HCT116 (cell line): ENCODE data around the gene DLK1. TPM values are rescaled to one million over a fixed set of nuclear protein-coding genes. Genes with fewer than 3 reads are reported as not detected.

Experiments used
- ATAC-seq: fragments of 200-7000 bp; cut with Tn5 transposase; 2 replicates; pipeline ENCODE4 v1.9.1; 2020; ENCODE audit warnings: mild to moderate bottlenecking, moderate library complexity
- BruUV-seq: library from RNA; stranded (reverse); fragments of 400-500 nt; replicated peaks from 2 replicates; lab custom pipeline; 2021; lab: Mats Ljungman, UMichigan
- CTCF ChIA-PET: fragments of 300-600 bp; sonication (Branson Sonifier 250); formaldehyde crosslinking; loops from one replicate; lab custom pipeline; 2021; ENCODE audit warnings: antibody characterized with exemption; lab: Charles Lee
- POLR2A ChIA-PET: fragments of 300-600, 350-600 bp; sonication (Branson Sonifier 250); formaldehyde crosslinking; loops from one replicate; lab custom pipeline; 2021; ENCODE audit warnings: antibody characterized with exemption; lab: Charles Lee
- RAD21 ChIA-PET, 2 experiments: fragments of 300-600 bp; sonication (Branson Sonifier 250); formaldehyde crosslinking; loops; one replicate each; lab custom pipeline; 2023; ENCODE audit warnings: low total read pairs in 2 of 2; ENCODE audit not compliant: uncharacterized antibody in 2 of 2, unreplicated experiment in 2 of 2, low non-redundant PET in 1 of 2; lab: Charles Lee
- DNase-seq: peaks from one replicate; pipeline ENCODE4 v3.0.0-alpha.2; 2010; ENCODE audit warnings: low read depth, low spot score
- H2AFZ ChIP-seq: fragments of 200-600 bp; shearing (Covaris generic), sonication (generic); 2 replicates; pipeline ENCODE4 v1.6.1; 2017; ENCODE audit warnings: low read depth, mixed run types, mixed read lengths, antibody characterized with exemption, low read length; ENCODE audit not compliant: poor library complexity, severe bottlenecking
- H3K27ac ChIP-seq: 2 replicates; pipeline ENCODE4 v1.5.1; 2012; ENCODE audit warnings: low read depth, low read length
- H3K27me3 ChIP-seq: fragments of 200-600 bp; sonication (generic); 2 replicates; pipeline ENCODE4 v1.6.1; 2016; ENCODE audit warnings: mixed run types, low read length, mixed read lengths; ENCODE audit not compliant: insufficient read depth
- H3K36me3 ChIP-seq, 2 experiments: fragments of 200-500 bp in 1 of 2; fragments of 200-600 bp in 1 of 2; sonication (Bioruptor generic) in 1 of 2; sonication (generic) in 1 of 2; 2 replicates each; pipeline versions ENCODE4 v1.5.1 to v1.6.1; 2014 to 2016; ENCODE audit warnings: low read length in 2 of 2, inconsistent platforms in 1 of 2, mixed read lengths in 1 of 2, mixed run types in 1 of 2; ENCODE audit not compliant: insufficient read depth in 2 of 2, control insufficient read depth in 1 of 2
- H3K4me1 ChIP-seq, 2 experiments: fragments of 200-600 bp in 1 of 2; sonication (generic) in 1 of 2; 2 replicates each; pipeline versions ENCODE4 v1.5.1 to v1.6.1; 2012 to 2017; ENCODE audit warnings: low read length in 2 of 2, inconsistent platforms in 1 of 2, mild to moderate bottlenecking in 1 of 2, mixed read lengths in 1 of 2, mixed run types in 1 of 2, moderate library complexity in 1 of 2; ENCODE audit not compliant: insufficient read depth in 2 of 2, control insufficient read depth in 1 of 2
- H3K4me2 ChIP-seq: fragments of 200-600 bp; sonication (generic); 2 replicates; pipeline ENCODE4 v1.6.1; 2017; ENCODE audit warnings: mixed run types, low read length, mixed read lengths
- H3K4me3 ChIP-seq, 2 experiments: fragments of 200-600 bp in 1 of 2; sonication (generic) in 1 of 2; replicated peaks in 1 of 2; 2 replicates each; pipeline ENCODE4 v1.5.1; 2011 to 2016; ENCODE audit warnings: low read length in 2 of 2, control low read depth in 1 of 2, low read depth in 1 of 2, mild to moderate bottlenecking in 1 of 2, mixed read lengths in 1 of 2, mixed run types in 1 of 2
- H3K79me2 ChIP-seq: fragments of 200-600 bp; sonication (generic); 2 replicates; pipeline ENCODE4 v1.6.1; 2017; ENCODE audit warnings: mild to moderate bottlenecking, mixed run types, low read length, moderate library complexity, mixed read lengths; ENCODE audit not compliant: insufficient read depth
- H3K9ac ChIP-seq: fragments of 200-600 bp; sonication (generic); 2 replicates; pipeline ENCODE4 v1.6.1; 2016; ENCODE audit warnings: low read length, mixed read lengths
- H3K9me2 ChIP-seq: fragments of 200-600 bp; sonication (generic), shearing (Covaris generic); 2 replicates; pipeline ENCODE4 v1.6.1; 2017; ENCODE audit warnings: mixed run types, mild to moderate bottlenecking, moderate library complexity; ENCODE audit not compliant: insufficient read depth
- H3K9me3 ChIP-seq, 2 experiments: fragments of 200-500 bp in 1 of 2; fragments of 200-600 bp in 1 of 2; sonication (Bioruptor generic) in 1 of 2; sonication (generic) in 1 of 2; 2 replicates each; pipeline ENCODE4 v1.6.1; 2014 to 2017; ENCODE audit warnings: low read length in 2 of 2, mixed read lengths in 2 of 2, inconsistent platforms in 1 of 2, low read depth in 1 of 2, mild to moderate bottlenecking in 1 of 2, mixed run types in 1 of 2, moderate library complexity in 1 of 2; ENCODE audit not compliant: control insufficient read depth in 1 of 2, insufficient read depth in 1 of 2
- H4K20me1 ChIP-seq: fragments of 200-600 bp; sonication (generic), shearing (Covaris generic); 2 replicates; pipeline ENCODE4 v1.6.1; 2017; ENCODE audit warnings: mixed run types, mild to moderate bottlenecking, moderate library complexity; ENCODE audit not compliant: insufficient read depth
- EGR1 ChIP-seq: IDR thresholded peaks from 2 replicates; pipeline ENCODE4 v1.6.1; 2012; ENCODE audit warnings: low read depth
- RAD21 ChIP-seq: IDR thresholded peaks from 2 replicates; pipeline ENCODE4 v1.6.1; 2012; ENCODE audit warnings: low read depth, mild to moderate bottlenecking
- SP1 ChIP-seq: IDR thresholded peaks from 2 replicates; pipeline ENCODE4 v1.6.1; 2012; ENCODE audit warnings: low read depth
- ZNF274 ChIP-seq: fragments of 200-500 bp; sonication (Bioruptor generic); IDR thresholded peaks from 2 replicates; pipeline ENCODE4 v1.6.1; 2014; ENCODE audit warnings: mild to moderate bottlenecking, low read depth, low read length, inconsistent platforms
- intact Hi-C: fragments of 100-400 bp; cut with micrococcal nuclease; formaldehyde crosslinking; loops from 2 replicates; pipeline ENCODE4 v1.10.0; 2022
- total RNA-seq: library from RNA; stranded (reverse); gene quantifications from one replicate; pipeline ENCODE4 v1.2.1, GENCODE V29; 2021; ENCODE audit not compliant: unreplicated experiment
- TF ChIP-seq, protein P1 (sequence below), 3 experiments: fragments of 200-600 bp in 1 of 3; sonication (generic) in 1 of 3; IDR thresholded peaks in 2 of 3; conservative IDR thresholded peaks in 1 of 3; 2 replicates each; pipeline ENCODE4 v1.5.1; 2012 to 2017; ENCODE audit warnings: low read depth in 2 of 3, low read length in 2 of 3, antibody characterized with exemption in 1 of 3, borderline replicate concordance in 1 of 3, control low read depth in 1 of 3, mild to moderate bottlenecking in 1 of 3, mixed read lengths in 1 of 3, mixed run types in 1 of 3, moderate library complexity in 1 of 3; ENCODE audit not compliant: insufficient read depth in 1 of 3
- TF ChIP-seq, protein P2 (sequence below): IDR thresholded peaks from 2 replicates; pipeline ENCODE4 v1.6.1; 2012

The DLK1 gene
- total RNA-seq, 1 experiment from 2014 or later: 1.5 TPM

DNA sequence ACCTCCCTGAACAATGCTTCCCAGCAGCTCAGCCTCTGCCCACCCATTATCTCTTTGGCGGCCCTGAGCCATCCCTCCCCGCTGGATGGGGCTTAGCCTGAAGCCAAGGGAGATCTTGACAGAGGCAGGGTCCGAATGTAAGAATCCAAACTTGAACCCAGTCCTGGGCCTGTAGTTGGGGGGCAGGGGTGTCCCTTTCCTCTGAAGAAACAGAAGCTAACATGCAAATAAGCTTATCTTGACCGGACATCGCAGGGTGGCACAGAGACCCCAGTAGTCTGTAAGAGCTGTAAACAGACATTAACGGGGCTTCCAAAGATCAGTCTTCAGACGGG is 6.0 kb downstream of the DLK1 start:
- ChIA-PET POLR2A (no interaction called here), RAD21 (no interaction called here), CTCF (no interaction called here)
- Histone ChIP-seq H3K9me2 (no peaks in the 10 kb centered on the region), H3K9me3 (no peaks in the 10 kb centered on the region), H3K27ac (no peak overlapping the region), H3K27me3 (no peaks in the 10 kb centered on the region), H3K4me1 (no peaks in the 10 kb centered on the region), H2AFZ (no peak overlapping the region), H4K20me1 (no peaks in the 10 kb centered on the region), H3K4me2 (no peak overlapping the region)
- no peak for DNase-seq
- TF ChIP-seq RAD21 (no peak), ZNF274 (no peak), SP1 (no peak)
- TF ChIP-seq, protein P1, sequence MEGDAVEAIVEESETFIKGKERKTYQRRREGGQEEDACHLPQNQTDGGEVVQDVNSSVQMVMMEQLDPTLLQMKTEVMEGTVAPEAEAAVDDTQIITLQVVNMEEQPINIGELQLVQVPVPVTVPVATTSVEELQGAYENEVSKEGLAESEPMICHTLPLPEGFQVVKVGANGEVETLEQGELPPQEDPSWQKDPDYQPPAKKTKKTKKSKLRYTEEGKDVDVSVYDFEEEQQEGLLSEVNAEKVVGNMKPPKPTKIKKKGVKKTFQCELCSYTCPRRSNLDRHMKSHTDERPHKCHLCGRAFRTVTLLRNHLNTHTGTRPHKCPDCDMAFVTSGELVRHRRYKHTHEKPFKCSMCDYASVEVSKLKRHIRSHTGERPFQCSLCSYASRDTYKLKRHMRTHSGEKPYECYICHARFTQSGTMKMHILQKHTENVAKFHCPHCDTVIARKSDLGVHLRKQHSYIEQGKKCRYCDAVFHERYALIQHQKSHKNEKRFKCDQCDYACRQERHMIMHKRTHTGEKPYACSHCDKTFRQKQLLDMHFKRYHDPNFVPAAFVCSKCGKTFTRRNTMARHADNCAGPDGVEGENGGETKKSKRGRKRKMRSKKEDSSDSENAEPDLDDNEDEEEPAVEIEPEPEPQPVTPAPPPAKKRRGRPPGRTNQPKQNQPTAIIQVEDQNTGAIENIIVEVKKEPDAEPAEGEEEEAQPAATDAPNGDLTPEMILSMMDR (IDR thresholded peaks at IDR 0.05 in 2 of 3, conservative IDR thresholded peaks at IDR 0.05 in 1 of 3; ENCODE audit: borderline replicate concordance in 1 of 3, insufficient read depth in 1 of 3, low read depth in 2 of 3, low read length in 2 of 3): no peak
- TF ChIP-seq, all 23 proteins: peak for 0
- Histone ChIP-seq H3K4me3 (no peak overlapping the region), H3K9ac (no peak overlapping the region), H3K79me2 (no peaks in the 10 kb centered on the region), H3K36me3 (no peaks in the 10 kb centered on the region)
- BruUV-seq: no TSS peak
- ATAC-seq: no peak
- intact Hi-C loops: no loop called here

DNA sequence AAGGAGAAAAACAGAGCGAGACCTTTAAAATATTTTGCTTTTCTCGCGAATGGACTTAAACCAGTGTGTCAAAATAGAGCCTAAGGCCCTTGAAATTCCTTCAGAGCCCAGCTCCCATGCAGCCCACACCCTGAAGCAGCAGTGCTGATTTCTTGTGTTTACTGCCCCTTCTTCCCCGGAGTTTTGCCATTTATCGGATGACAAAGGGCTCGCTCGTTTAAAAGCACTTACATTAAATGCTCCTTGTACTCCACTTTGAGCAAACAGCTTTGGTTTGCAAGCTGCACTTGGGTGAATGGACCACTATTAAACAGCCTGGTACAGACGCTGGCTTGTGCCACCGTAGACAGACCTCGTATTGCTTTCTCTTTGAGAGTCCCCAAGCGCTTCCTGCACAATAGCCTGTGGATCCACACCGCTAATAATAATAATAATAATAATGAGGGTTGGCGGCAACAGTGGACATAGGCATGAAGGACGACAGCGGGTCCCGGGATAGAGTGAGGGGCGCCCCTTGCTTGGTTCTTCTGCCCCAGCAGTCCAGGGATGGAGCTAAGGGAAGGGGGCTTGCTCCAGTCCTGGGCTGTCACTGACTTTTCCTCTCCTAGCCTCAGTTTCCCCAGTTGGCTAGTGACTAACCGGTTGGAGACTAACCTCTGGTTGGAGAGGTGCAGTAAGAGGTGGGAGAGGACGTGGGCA is 6.6 kb downstream of the DLK1 start:
- POLR2A ChIA-PET: no interaction called here

More for the DNA sequence above, 6.6 kb downstream of the DLK1 start:
- ChIA-PET CTCF (no interaction called here), RAD21 (no interaction called here)
- no peak overlapping the region for H2AFZ ChIP-seq
- ATAC-seq (no peak), DNase-seq (no peak)
- no peaks in the 10 kb centered on the region for H3K27me3 ChIP-seq
- no peaks in the 10 kb centered on the region for H3K36me3 ChIP-seq
- no peaks in the 10 kb centered on the region for H3K79me2 ChIP-seq
- BruUV-seq: no TSS peak
- H3K4me2 ChIP-seq: no peak overlapping the region
- intact Hi-C loops: no loop called here
- H3K4me3 ChIP-seq: no peak overlapping the region
- no peak overlapping the region for H3K27ac ChIP-seq
- H3K9me3 ChIP-seq: no peaks in the 10 kb centered on the region
- H4K20me1 ChIP-seq: no peaks in the 10 kb centered on the region
- H3K9ac ChIP-seq: no peak overlapping the region
- no peaks in the 10 kb centered on the region for H3K4me1 ChIP-seq
- no peaks in the 10 kb centered on the region for H3K9me2 ChIP-seq
- TF ChIP-seq EGR1: no peak
- TF ChIP-seq, protein P2, sequence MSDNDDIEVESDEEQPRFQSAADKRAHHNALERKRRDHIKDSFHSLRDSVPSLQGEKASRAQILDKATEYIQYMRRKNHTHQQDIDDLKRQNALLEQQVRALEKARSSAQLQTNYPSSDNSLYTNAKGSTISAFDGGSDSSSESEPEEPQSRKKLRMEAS: no peak
